ENCODE measurements around the gene ZNRF4.
"Not testable (repeated sequence)": the region's sequence is repeated elsewhere in the genome, so short reads cannot be mapped to it uniquely, and the experiment has no call there.

The ZNRF4 gene, protein sequence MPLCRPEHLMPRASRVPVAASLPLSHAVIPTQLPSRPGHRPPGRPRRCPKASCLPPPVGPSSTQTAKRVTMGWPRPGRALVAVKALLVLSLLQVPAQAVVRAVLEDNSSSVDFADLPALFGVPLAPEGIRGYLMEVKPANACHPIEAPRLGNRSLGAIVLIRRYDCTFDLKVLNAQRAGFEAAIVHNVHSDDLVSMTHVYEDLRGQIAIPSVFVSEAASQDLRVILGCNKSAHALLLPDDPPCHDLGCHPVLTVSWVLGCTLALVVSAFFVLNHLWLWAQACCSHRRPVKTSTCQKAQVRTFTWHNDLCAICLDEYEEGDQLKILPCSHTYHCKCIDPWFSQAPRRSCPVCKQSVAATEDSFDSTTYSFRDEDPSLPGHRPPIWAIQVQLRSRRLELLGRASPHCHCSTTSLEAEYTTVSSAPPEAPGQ

GRCh38 chr19:5455367-5456129, at the start of gene ZNRF4:
Gene ZNRF4 (plus strand): TSS chr19:5455417. CDS start chr19:5455492, 75 bp downstream.
- no peak for DNase-seq (ENCODE audit: low read depth)

GRCh38 chr19:5406198-5406597, 49.0 kb upstream of the ZNRF4 start:
- DNase-seq (ENCODE audit: low read depth), result not testable (repeated sequence)

DNA sequence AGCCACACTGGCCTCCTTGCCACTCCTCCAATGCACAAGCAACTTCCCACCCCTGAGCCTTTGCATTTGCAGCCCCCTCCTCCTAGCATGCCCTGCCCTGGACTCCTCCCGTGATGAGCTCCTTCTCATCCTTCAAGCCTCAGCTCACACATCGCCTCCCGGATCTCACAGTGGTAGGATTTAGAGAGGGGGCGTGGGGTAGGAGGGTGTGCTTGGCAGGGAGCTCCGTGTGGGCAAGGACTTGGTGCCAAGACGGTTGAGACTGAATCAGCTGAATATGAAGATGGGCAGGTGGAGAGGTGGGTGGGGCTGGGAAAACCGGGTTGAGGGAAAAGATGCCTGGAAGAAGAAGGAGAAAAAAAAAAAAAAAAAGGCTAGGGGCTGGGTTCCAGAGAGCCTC, 48.4 kb upstream of the ZNRF4 start:
- no peak for DNase-seq (ENCODE audit: low read depth)

- peak; percentile 54 for DNase-seq (ENCODE audit: low read depth)
These were observed 47.9 kb upstream of the ZNRF4 start for GRCh38 chr19:5407356-5407755.

DNA sequence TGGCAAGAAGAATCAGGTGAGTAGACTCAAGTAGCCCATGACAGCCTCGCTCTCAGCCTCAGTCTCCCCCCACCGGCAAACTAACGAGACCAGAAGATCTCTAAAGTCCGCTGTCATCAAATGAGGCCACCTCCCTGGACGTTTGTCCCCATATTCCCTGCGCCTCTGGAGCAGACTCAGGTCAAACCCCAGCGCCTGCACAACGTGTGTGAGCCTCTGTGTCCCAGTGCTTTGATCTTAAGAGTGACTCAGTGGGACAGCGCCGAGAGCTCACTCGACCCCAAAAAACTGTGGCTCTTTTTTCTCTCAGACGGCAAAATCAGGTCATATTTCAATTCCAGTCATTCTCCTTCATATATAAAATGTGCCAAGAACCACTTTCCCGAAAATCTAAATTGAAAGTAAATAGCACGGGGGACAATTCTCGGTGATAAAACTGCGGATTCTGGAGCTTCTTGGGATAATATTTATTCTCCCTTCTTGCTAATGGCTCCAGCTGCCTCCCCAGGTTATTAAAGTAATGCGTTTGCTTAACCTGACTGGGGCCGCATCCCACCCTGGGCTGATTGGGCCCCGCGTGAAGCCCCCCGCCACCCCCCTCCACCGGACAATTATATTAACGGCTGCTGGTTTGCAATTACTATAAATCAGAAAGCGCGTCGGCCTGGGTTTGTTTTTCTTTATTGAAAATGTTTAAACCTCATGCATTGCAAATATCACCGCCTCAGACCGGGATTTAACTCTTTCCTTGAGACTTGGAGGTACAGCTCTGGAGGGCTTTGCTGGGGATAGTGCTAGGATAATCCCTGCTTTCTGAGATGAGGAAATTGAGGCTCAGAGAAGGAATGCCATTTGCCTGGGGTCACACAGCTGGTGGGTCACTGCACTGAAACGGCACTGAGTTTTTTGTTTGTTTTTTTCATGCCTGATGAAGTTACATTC, 37.5 kb upstream of the ZNRF4 start:
- DNase-seq (ENCODE audit: low read depth), result no peak

DNA sequence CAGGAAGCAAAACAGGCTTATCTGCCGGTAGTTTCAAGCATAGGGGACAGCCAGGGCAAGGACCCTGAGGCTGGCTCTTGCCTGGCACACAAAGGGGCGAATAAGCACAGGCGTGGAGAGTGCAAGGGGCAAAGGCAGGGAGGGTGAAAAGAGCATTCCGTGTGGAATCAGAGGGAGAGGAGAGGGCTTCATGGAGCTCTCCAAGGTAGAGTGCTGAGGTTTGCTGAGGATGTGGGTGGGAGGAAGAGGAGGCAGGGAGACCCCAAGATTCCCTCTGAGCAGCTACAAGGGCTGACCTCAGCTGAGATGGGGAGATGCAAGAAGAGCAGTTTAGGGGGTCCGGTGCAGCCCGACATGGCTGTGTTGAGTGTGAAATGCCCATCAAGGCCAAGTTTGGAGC, 36.5 kb upstream of the ZNRF4 start:
- no peak for DNase-seq (ENCODE audit: low read depth)

DNA sequence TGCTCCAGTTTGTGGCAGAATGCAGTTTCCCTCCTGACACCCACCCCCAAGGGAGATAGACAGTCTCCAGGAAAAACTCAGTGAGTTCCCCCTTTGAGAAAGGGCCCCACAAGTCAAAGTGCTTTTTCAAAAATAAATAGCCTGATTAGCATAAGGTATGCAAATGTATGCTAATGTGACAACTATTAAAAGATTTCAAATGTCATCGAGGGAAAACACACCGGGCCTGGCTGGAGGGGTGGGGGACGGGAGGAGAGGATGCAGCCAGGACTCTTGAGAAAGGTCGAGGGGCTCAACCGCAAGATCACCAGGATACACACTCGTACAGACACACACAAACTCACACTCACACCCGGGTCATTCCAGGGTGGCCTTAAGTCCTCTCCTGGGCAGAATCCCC, 34.3 kb upstream of the ZNRF4 start:
- no peak for DNase-seq (ENCODE audit: low read depth)

DNA sequence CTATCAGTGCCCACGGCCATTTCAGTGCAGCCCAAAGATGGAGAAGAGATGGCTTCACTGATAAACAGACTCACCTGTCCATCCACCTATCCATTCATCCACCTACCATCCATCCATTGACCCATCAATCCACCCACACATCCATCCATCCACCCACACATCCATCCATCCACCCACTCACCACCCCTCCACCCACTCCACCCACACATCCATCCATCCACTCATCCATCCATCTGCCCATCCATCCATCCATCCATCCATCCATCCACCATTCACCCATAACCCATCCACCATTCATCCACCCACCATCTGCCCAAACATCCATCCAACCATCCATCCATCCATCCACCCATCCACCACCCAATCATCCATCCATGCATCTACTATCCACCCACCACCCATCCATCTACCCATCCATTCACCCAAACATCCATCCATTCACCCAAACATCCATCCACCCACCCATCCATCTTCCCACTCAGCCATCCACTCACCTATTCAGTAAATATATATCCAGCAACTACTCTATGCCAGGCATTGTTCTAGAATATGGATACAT, 31.6 kb upstream of the ZNRF4 start:
- no peak for DNase-seq (ENCODE audit: low read depth)

GRCh38 chr19:5424192-5424973, 30.8 kb upstream of the ZNRF4 start:
- DNase-seq (ENCODE audit: low read depth), result no peak

DNA sequence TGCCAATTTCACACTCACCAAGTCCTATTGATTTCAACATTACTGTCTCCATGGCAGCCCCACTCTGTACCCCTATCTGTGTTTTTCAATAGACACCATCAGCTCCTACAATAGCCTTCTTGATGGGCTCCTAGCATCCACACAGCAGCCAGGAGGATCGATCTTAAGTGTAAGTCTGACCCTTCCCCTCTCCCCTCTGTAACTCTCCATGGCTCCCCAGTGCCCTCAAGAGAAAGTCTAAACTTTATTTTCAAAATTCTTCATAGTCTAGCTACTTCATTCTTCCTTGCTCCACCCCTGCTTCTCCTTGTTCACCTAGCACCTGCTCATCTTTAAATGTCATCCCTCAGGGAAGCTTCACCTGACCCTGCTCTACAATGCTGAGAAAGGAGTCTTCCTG, 30.0 kb upstream of the ZNRF4 start:
- DNase-seq (ENCODE audit: low read depth), result no peak

DNA sequence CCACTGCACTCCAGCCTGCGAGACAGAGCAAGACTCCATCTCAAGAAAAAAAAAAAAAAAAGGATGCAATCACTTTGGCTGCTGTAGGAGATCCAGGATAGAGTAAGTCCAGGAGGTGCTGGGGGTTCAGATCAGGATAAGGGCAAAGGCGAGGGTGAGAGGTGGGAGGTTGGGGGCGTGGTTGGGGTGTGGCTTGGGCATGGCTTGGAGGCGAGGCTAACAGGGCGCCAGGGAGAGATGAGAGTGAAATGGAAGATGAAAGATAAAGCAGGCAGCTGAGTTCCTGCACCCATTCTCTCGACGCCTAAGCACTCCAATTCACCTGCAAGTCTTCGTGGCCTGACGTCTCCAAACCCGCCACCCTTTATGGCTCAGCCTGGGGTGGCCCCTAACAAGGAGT, 25.0 kb upstream of the ZNRF4 start:
- DNase-seq (ENCODE audit: low read depth), result no peak

DNA sequence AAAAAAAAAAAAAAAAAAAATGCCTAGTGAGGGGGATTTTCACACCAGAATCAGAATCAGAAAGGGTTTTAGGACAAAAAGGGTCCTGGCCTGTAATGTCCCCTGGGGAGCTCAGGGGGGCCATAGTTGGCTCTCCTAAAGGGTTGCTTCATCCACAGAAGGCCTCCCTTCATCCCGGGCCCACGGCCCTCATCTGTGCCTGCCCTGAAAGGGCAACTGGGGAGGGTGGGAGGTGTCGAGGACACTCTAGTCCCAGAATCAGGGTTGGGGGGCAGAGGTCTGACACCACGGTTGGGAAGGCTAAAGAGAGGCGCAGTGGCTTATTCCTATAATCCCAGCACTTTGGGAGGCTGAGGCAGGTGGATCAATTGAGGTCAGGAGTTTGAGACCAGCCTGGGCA, 22.5 kb upstream of the ZNRF4 start:
- DNase-seq (ENCODE audit: low read depth), result no peak

- DNase-seq (ENCODE audit: low read depth), result peak; percentile 23
These were observed 20.8 kb upstream of the ZNRF4 start for GRCh38 chr19:5434351-5434917.

DNA sequence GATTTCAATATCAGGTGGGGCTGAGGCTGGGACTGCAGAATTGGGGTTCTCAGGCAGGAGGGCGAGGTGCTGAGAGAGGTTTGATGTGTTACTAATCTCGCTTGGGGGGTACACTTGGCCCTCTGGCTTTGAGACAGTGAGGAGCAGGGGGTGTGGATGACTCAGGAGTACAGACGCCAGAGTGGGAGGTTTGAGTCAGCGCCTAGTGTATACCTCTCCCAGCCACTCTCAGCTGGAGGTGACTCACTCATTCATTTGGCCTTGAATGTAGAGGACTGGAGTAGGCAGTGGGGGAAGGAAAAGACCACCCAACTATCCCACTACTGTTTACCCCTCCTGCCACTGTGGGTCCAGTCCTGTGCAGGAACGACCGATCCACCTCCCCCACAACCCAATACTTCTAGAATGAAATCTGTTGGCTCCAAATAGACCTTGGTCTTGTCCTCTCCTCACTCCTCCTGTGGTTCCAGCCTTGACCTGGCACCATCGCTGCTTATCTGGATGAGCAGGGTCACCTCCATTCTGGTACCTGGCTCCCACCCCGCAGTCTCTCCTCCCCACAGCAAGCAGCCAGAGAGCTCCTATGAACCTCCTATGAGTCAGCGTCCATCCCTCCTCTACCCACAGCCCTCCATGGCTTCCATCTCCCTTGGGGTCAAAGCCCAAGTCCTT, 20.1 kb upstream of the ZNRF4 start:
- DNase-seq (ENCODE audit: low read depth), result peak; percentile 95

DNA sequence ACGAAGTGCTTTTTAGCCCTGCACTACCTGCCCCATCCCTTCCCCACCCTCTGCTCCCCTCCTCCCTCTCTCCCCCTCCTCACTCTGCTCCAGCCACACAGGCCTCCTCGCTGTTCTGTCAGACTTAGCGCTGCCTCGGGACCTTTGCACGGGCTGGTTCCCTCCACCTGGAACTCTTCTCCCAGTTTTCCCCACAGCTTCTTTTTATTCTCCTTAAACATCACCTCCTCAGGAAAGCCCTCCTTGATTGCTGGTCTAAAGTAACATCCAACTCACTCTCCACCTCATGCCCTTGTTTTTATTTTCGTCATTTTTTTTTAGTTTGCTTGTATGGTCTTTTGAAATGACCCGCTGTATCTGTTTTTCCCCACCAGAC, 19.6 kb upstream of the ZNRF4 start:
- no peak for DNase-seq (ENCODE audit: low read depth)

DNA sequence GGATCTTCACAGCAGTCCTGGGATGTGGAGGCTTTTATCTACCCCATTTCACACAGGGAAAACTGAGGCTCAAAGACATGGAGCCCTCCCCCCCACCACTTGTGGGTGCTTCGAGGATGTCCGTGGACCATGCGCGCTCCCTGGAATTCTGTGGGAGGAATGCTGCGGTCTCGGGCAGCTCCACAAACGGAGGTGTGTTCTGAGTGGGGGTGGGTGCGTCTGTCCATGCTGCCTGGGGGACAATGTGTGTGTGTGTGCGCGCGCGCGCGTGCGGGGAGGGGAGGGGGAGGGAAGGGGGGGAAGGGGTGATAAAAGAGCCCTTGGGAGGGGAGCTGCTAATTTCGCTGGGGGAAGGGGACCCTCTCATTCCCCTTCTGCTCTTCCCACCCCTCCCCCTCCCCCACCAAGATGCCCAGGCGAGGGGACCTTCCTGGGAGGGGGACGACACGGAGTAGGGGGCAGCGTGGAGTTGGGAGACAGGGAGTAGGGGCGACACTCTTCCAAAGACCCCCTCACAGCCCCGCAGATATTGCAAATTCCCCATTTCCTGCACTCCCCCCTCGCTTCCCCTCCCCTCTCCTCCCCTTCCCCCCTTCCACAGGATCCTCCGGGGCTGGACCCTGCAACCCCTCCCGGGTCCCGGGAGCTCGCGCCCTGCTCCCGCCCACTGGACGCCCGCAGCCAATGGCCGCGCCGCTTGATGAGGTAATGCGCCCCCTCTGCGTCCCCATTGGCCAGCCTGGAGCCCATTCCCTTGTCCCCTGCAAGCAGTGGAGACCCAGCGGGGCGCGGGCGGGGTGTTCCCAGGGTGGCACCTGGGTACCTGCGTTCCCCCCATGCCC, 18.9 kb upstream of the ZNRF4 start:
- peak; percentile 60 for DNase-seq (ENCODE audit: low read depth)

DNA sequence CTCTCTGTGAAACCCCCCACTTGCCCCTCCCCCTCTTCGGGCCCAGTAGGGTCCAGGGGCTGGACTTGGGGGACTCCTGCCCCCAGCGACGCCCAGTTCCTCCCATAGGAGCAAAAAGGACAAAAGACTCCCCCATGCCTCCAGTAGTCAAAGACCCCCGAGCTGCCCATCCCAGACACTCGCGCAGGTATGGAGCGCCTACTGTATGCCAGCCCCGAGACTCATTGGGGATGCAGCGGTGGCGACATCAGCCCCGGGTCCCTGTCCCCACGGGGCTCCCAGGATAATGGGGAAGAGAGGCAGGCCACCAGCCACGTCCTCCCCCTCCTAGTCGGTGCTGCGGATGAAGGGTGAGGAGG, 18.3 kb upstream of the ZNRF4 start:
- no peak for DNase-seq (ENCODE audit: low read depth)

DNA sequence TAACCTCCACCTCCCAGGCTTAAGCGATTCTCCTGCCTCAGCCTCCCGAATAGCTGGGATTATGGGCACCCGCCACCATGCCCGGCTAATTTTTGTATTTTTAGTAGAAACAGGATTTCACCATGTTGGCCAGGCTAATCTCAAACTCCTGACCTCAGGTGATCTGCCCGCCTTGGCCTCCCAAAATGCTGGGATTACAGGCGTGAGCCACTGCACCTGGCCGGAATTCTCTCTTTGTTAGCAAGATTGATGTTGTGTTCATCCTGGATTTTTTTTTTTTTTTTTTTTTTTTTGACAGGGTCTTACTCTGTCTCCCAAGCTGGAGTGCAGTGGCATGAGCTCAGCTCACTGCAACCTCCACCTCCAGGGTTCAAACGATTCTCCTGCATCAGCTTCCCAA, 16.5 kb upstream of the ZNRF4 start:
- not testable (repeated sequence) for DNase-seq (ENCODE audit: low read depth)

- DNase-seq (ENCODE audit: low read depth), result no peak
These were observed 15.8 kb upstream of the ZNRF4 start for GRCh38 chr19:5439452-5439851.

All from ELR (cell line).